GM21825 (cell line): ENCODE data around the gene TANC1.

ENCODE experiments used
- ATAC-seq: cut with Tn5 transposase; IDR thresholded peaks from one replicate; pipeline ENCODE4 v1.9.1; 2021; ENCODE audit warnings: mild to moderate bottlenecking, moderate library complexity; ENCODE audit not compliant: unreplicated experiment

TANC1 gene

DNA sequence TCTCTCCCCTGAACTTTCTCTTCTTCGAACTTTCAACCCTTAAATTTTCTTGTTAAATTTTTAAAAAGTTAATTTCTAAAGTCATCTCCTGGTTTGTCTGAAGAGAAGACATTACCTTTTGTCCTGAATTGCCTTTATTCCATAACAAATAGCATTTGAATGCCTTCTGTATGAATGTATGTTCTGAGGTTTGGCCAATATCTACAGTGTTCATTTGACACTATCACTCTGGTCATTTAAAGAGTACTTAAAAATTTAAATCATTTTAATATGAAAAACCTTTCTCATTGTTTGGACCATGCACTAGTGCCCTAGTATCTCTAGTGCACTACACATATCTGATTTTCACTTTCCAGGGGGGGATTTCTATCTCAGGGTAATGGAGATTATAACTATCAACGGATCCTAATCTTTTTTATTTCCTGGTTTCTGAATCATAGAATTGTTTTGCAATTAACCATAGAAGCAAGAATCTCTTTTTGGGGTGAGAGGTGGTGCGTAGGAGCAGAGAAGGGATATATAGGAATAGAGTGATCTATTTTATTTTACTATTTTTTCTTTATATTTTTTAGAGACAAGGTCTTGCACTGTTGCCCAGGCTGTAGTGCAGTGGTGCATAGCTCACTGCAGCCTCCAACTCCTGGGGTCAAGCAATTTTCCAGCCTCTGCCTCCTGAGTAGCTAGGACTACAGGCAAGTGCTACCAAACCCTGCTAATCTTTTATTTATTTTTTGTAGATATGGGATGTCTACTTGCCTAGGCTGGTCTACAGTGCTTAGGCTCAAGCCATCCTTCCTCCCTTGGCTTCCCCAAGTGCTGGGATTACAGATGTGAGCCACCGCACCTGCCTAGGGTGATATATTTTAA lies 25.5 kb downstream of the TANC1 start:
- ATAC-seq, result no peak

DNA sequence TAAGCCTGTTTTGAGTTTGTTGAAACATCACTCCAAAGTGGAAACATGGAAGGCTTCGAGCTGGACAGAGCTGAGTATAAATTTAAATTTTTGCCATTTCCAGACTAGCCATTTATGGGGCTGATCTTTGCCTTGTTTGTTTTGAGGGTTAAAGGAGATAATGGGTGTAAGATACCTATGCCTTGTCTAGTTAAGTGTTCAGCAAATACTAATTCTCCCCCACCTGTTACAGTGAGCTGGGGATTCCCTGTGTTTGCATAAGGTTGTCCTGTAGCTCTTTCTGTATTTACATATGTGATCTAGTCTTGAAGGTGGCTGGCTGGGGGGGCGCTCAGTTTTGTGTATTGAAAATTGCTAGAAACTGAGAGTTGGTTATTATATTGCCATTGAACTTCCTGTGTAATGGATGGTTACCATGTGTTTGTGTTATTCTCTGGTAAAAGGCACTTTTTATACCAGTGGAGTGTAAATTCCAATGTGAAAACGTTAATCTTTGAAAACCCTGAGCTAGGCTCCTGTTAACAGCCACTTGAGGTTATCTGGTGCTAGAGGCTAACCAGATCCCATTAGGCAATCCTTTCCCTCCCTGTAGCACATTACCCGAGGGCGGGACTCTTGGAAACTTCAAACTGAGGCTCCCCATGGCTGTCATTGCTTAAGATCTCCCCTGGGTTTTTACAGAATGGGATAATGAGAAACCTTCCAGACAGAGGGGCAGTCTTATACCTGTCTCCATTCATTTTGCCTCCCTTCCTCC lies 26.7 kb downstream of the TANC1 start:
- ATAC-seq, result no peak

DNA sequence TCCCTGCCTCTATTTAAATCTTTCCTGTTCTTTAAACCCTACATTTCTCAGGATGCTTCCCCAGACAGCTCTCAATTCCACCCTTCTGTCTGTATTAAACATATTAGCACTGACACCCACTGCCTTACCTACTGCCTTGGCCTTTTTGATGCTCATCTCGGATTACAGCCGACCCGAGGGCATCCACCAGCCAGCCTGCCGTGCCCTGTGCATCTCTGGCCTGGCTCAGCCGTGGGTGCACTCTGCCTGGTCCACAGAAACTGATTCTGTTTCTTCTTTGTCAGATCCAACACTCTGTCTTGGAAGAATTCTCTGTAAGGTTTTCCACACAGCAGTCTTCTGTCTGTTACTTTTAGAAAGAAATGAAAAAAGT lies 27.2 kb downstream of the TANC1 start:
- ATAC-seq, result no peak

DNA sequence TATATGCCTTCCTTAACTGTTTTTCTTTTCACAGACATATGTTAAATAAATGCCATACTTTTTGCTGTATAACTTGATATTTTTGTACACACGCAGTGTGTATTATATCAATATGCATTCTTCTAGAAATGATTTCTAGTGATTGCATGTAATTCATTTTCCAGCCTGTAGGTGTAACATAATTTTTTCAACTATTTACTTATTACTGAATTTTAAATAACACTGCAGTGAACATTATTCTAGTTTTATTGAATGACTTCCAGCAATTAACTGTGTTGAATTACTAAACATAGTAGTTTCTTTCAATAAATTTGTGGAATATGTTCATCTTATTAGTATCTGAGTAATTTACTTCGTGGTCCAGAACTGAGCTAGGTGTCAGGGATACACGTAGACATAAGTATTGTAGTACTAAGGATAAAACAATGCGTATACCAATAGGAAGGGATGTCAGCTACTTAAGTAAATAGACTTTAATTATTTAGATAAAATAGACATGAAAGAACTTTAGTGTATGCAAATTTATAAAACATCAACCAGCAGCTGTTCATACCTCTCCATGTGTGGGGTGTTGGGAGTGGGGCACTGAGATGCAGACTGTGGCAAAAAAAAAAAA lies 28.0 kb downstream of the TANC1 start:
- no peak for ATAC-seq

DNA sequence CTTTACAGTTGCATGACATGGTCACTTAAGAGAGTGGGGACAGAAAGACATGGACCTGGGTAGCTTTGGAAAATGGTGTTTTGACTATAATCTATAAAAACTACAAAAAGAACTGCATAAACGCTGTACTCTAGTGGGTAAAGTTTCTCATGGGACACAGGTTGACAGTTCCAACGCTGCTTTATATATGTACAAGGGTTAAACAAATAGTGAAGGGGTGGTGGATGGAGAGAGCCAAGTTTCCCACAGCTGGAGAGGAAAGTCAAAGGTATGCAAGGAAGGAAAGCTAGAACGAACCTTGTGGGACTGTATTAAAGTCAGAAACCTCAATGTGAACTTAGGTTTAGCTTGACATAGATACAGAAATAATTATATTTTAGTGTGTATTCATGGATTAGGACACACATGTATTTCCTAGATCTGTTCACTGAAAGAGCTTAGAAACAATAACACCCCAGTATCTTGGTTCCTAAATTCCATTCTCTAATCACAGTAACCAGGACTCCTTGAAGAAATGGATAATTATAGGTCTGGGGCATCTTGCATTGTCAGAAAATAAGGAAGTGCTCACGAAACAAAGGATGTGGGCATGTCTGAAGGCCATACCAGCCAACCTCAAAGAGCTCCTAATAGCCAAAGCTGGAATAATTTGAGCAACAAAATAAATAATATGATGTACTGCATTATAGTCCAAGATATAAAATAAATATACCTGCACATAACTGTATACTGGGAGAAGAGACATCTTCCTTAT lies 28.8 kb downstream of the TANC1 start:
- no peak for ATAC-seq

DNA sequence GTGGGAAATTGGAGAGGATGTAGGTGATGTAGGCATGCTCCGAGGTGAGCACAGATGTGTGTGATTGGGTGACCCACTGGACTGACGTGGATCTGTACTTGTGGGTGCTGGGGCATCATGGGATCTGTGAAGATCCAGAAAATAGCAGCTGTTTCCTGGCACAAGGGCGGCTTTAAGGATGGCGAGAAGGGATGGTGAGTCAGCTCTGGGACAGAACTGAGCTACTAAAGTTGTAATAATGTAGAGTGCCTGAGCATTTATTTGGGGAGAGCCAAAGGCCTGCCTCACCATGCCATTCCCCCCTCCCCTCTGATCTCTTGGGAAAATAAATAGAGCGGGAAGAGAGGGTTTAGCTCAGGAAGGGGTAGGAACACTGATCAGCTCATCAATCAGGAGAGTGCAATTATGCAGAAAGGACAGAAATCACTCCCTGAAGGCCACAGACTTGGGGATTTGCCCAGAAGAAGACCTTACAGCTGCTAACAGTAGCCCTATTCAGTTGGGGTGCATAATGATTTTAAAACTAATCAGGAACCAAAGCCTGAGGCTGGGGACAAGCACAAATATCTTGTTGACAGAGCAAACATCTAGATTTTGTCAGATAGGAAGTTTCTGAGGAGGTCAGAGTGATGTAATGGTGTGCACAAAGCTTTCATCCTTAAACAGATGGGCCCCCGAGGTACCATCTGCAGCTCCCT lies 30.3 kb downstream of the TANC1 start:
- ATAC-seq, result no peak

DNA sequence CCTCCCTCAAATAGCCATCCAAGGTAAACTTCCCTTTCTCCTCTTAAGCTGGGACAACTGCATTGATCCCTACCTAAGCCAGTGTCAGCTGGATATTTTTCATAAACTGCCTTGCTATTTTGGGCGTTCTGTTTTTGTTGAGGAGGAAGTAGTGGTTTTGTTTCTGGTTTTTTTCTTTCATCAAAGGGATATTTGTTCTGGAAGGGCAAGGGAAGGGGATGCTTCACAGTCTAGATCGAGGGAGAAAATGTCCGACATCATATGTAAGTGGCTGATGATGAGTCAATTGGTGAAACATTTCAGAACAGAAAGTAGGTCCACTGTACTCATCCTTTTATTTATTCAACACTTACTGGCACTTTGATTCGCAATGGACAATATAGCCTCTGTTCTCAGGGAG lies 31.0 kb downstream of the TANC1 start:
- no peak for ATAC-seq

DNA sequence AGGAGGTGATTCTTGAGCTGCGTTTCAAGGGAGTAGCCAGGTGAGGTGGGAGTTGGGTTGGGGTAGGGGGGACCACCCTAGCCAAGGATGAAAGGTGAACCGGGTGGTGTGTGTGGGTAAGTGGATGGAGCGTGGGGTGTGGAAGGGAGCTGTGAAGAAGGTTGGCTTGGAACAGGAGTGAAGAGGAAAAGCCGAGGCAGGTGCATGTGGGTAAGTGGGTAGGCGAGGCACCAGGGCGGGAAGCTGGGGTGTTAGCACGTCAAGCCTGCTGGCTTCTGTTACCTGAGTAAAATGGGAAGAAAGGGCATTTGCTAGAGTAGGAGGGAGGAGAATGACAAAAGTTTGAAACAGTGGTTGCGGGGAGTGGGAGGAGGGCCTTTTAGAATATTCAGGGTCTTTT lies 31.6 kb downstream of the TANC1 start:
- no peak for ATAC-seq

DNA sequence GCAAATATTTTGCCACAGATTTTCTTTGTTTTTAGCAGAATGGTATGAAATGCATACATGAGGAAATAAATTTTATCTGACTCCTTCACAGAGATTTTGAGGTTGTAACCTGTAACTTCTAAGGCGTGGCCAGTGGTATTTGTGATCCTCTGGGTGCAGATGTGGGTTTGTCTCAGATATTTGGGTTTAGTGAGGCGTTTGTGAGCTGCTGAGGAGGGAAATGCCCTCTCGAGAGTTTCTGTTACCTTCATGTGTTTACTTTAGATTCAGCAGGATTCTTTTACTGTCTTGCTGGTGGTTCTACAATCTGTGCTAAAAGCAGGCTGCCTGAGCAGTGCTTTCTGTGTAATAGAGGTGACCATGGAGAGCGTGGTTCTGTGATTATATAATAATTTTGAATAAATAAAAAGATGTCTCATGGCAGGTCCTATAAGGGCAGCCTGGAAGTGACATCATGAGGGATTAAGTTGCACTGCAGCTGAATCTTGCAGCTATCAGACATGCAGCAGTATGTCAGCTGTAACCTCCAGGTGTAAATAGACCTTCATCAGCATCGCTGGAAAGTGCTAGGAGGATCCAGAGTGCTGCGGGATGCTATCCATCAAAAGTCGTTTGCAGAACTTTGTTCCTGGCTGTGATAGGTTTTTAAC lies 34.1 kb downstream of the TANC1 start:
- no peak for ATAC-seq

DNA sequence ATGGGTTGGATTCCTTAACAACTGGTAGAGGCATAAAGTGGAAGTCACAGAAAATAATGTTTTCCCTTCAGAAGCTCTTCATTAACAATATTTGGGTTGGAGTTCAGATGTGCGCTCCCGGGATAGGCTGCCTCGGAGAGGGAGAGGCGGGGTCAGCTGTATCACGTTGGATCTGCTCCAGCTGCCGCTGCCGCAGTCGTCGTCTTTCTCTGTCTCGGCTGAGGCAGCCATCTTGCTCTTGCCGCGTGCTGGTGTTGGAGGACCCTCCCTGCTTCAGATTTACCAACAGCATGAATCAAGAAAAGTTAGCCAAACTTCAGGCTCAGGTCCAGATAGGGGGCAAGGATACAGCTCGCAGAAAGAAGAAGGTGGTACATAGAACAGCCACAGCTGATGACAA lies 35.1 kb downstream of the TANC1 start:
- no peak for ATAC-seq

DNA sequence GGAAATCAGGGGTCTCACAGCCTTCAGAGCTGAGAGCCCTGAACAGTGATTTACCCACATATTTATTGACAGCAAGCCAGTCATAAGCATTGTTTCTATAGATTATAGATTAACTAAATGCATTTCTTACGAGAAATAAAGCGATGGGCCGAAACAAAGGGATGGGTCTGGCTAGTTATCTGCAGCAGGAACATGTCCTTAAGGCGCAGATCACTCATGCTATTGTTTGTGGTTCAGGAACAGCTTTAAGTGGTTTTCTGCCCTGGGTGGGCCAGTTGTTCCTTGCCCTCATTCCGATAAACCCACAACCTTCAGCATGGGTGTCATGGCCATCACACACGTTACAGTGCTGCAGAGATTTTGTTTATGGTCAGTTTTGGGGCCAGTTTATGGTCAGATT lies 36.4 kb downstream of the TANC1 start:
- no peak for ATAC-seq

DNA sequence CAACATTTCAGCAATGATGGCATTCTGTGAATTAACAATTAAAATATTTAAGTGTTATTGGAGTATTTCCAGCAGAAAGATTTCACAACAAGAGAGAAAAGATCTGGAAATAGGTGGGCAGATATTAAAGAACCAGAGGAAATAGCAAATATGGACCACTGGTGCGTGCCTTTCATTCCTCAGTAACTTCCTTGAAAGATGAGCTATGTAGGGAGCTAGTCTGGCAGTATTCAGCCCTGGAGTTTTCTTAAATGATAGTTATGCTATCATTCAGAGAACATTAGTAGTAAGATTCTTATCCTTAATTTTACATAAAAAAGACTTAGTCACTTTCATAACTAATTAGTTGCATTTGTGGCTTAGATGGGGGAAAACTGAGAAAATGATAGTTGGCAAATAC lies 41.5 kb downstream of the TANC1 start:
- no peak for ATAC-seq

DNA sequence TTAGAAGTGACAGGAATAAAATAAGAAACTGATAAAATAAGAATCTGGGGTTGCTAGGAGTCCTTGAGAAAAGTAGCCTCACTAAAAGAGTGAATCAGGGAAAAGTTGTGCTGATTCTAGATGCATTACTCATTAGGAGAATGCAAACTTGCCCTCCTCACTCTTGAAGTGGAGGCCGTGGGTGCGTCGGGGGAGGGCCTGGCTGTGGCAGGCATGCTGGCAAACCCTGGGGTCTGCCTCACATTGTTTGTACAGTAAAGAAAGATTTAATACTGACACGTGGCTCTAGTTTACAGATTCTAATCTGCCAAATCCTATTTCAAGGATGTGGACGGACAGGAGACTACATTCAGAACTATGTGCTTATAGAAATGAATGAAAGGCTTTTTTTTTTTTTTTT lies 41.9 kb downstream of the TANC1 start:
- ATAC-seq, result no peak

DNA sequence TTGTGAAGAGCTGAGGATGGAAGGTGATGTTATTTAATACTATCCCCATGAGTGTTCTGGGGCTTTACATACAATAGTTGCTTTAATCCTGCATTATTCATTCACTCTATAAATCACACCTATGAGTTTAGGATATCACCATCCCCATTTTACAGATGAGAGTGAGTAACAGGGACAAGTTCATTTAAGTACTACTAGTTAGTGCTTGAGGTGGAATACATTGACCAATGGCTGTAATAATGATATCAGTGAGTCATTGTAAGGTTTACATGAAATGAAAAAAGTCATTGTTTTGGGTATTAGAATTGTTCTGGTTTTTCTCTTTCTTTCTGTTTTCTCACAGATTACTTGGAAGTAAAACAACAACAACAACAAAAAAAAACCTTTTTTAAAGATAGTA lies 42.5 kb downstream of the TANC1 start:
- no peak for ATAC-seq

DNA sequence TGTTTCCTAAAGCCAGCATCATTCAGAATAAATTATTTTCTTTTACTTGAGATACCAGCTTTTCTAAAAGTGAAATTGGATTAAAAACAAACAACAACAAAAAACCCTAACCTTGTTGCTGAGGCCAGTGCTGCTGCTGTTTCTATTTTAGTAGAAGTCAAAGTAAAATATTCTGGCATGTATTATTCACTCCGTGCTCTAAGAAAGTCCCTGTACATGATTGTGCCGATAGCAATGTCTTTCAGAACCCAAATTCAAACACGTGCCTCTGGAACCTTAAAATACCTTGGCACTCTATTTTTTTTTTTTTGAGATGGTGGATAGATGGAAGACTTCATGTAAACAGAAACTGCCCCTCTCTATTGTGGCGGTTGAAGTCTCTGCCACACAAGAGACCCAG lies 43.7 kb downstream of the TANC1 start:
- no peak for ATAC-seq

DNA sequence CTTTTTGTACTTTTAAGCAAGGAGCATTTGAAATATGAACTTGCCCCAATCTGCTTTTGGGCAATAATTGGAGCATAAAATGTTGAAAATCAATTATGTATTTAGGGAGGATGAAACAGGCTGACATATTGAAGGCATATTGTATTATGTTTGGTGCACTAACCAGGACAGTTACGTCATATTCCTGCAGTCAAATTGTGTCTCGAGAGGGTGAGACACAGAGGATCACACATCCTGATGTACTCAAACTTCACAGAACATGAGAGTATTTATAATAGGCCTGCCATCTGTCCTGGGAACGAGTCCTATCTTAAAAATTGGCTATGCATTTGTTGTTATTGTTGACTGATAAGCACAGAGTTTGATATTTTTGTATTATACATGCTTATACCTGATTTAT lies 44.7 kb downstream of the TANC1 start:
- no peak for ATAC-seq

DNA sequence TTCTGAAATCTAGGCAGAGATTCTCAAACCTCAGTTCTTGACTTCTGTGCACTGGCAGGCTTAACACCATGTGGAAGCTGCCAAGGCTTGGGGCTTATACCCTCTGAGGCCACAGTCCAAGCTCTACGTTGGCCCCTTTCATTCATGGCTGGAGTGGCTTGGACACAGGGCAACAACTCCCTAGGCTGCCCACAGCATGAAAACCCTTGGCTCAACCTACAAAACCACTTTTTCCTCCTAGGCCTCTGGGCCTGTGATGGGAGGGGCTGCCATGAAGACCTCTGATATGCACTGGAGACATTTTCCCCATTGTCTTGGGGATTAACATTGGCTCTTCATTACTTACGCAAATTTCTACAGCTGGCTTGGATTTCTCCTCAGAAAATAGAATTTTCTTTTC lies 46.7 kb downstream of the TANC1 start:
- no peak for ATAC-seq

DNA sequence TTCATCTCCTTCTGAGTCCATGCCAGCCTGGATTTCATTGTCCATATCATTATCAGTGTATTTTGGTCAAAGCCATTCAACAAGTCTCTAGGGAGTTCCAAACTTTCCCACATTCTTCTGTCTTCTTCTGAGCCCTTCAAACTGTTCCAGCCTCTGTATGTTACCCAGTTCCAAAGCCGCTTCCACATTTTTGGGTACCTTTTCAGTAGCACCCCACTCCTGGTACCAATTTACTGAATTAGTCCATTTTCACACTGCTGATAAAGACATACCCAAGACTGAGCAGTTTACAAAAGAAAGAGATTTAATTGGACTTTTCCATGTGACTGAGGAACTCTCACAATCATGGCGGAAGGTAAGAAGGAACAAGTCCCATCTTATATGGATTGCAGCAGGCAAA lies 47.4 kb downstream of the TANC1 start:
- ATAC-seq, result no peak

DNA sequence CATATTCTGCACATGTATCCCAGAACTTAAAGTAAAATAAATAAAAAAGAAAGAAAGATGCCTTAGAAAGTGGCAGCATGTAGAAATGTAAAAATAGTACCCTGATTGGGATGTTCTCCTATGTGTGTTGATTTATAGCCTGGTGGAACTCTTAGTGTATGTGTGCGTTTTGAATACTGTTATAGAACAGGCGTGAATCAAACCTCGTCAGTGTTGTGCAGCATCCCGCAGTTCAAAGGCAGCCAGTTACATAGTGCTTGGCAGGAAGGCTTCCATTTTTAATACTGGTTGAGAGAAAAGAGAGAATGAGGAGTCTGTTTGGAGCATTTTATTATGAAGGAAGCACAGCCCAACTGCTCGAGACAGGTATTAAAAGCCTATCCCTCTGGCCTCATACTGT lies 49.4 kb downstream of the TANC1 start:
- ATAC-seq, result no peak

DNA sequence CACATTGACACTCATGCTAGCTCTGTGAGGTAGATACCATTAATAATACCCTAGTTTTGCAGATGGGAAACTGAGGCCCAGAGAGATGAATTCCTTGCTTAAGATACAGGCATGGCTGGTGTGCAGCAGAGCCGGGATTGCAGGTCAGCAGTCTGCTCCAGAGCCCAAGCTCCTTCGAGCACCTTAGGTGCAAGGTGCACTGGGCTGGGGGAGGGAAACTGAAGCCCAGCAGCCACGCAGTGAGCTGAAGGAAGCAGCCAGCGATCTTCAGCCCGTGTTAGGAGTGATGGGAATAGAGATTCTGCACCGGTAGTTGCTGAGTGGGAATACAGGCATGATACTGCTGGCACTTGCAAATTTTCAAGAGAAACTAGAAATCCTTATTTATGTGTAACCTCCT lies 50.6 kb downstream of the TANC1 start:
- no peak for ATAC-seq
